Endometrial microvascular endothelial cells (primary cell): ENCODE results near the gene SHANK2. TPM values are rescaled to one million over a fixed set of nuclear protein-coding genes. Genes with fewer than 3 reads are reported as not detected.
"Not testable (repeated sequence)": the region's sequence is repeated elsewhere in the genome, so short reads cannot be mapped to it uniquely, and the experiment has no call there.

ENCODE experiments used
- in situ Hi-C: cut with HindIII; loops from 2 replicates; pipeline ENCODE4 v1.10.0; 2017; ENCODE audit warnings: low sequenced_read_pairs, low pct_unique_long_range_greater_than_20kb; ENCODE audit errors: inconsistent ontology term
- total RNA-seq: library from RNA; depleted of rRNA; stranded (reverse); fragments of >200 nt; gene quantifications from one replicate; pipeline ENCODE4 v1.2.3, GENCODE V29; 2015; ENCODE audit errors: inconsistent ontology term

SHANK2 gene
- total RNA-seq, 1 donor from 2014 or later, result not detected

DNA sequence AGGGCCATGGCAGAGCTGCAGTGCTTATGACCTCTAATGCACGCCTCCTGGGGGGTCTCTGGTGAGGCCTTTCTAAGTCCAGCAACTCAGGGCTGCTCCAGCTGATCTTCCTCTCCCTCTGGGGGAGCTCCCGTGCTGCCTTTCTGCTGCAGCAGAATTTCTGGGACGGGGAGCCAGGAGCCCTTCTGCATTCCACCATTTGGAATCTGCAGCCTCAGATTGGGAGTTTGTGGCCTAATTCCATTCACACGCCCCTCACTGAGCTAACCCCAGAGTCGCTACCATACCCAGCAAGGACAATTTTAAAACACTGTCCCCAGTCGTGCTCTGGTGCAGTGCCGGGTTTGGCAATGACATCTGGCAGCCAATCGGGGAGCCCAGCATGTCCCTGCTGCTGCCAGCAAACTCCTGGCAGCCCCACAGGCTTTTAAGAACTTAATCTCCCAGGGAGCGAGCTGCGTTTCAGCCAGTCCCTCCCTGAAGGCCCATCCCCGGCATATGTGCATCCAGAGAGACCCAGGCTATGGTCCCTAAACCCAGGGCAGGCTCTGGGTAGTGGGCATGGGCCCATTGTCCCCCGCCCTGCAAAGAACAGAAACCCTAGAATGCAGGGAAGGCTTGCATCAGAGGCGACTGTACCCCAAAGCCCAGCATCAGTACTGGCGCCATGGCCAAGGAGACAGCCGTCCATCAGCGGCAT lies 4.7 kb downstream of the SHANK2 start:
- in situ Hi-C loops, result no loop called here

- in situ Hi-C loops, result no loop called here
These were observed 5.8 kb downstream of the SHANK2 start for GRCh38 chr11:71246559-71246958.

GRCh38 chr11:71245601-71246391 lies 6.6 kb downstream of the SHANK2 start:
- in situ Hi-C loops, result no loop called here

DNA sequence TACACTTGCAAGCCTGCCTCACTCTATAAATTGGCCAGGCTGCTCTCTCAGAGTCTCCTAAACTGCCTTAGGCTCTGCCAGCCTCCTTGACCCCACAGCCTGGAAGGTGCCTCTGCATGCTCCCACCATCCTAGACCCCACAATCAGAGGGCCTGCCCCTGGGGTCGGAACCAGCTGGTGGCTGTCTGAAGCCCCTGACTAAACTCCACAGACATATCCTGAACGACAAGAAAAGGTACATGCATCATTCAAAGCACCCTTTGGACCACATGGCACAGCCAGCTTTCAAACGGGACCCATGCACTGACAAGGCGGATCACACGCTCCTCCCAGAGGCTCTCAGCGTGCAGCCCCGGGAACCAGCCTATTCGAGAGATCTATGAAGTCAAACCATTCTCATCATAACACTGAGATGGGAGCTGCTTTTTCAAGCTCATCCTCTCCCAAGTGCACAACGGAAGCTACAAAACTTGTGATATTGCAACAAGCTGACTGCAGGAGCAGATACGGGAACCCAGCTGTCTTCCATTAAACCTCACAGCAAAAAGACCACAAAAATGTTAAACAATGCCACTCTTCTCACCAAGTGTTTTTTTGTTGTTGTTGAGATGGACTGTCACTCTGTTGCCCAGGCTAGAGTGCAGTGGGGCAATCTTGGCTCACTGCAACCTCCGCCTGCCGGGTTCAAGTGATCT lies 8.1 kb downstream of the SHANK2 start:
- in situ Hi-C loops, result no loop called here

- in situ Hi-C loops, result no loop called here
These were observed 10.0 kb downstream of the SHANK2 start for GRCh38 chr11:71242391-71242790.

DNA sequence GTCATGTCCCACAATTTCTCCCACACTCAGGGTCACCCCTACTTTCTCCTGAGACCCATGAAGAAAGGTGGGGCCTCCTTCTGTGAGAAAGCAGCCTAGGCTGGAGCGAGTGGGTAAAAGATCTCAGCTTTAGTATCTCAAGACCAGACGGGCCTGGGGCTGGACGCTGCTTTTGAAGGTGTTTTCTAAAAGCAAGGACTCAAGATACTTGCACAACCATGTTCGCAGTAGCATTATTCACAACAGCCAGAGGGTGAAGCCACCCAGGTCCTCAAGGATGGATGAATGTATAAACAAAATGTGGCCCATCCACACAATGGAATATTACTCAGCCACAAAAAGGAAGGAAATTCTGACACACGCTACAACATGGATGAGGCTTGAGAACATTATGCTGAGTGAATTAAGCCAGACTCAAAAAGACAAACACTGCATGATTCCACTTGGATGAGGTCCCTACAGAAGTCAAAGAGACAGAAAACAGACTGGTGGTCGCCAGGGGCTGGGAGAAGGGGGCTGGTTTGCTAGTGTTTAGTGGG lies 10.6 kb downstream of the SHANK2 start:
- in situ Hi-C loops, result no loop called here

DNA sequence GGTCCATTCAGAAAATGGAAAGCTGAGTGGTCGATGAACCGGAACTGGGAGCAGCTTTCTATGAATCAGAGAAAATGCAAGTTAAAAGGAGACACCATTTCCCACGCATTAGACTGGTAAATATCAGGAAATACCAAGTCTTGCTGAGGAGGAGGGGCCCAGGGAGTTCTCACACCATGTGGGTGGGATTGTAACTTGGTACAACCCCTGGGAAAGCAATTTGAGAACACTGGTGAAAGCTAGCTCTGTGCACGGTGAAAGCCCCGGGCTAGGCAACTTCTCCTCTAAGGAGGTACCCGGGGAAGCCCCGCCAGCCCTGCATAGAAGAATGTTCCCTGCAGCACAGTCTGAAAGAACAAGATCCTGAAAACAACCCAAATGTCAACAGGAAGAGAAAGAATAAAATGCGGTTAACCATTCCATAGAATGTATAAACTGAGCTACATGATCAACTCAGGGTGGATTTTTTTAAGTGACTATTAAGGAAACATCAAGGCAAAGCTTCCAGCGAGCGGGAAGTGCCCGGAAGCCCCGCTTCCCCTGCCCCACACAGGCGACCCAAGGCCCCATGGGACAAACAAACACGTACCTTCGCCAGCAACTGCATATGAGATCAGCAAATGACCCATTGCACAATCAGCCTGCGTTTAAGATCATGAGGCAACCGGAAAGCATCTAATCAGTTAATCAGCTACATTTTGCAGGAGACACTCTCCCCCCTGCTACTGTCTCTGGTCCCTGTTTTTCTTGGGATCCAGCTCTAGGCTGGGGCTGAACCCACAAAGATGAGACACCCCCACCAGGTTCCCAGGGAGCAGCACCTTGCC lies 11.3 kb downstream of the SHANK2 start:
- in situ Hi-C loops, result no loop called here

- in situ Hi-C loops, result no loop called here
These were observed 12.2 kb downstream of the SHANK2 start for GRCh38 chr11:71240061-71240690.

GRCh38 chr11:71239581-71239980 lies 12.8 kb downstream of the SHANK2 start:
- in situ Hi-C loops, result no loop called here

DNA sequence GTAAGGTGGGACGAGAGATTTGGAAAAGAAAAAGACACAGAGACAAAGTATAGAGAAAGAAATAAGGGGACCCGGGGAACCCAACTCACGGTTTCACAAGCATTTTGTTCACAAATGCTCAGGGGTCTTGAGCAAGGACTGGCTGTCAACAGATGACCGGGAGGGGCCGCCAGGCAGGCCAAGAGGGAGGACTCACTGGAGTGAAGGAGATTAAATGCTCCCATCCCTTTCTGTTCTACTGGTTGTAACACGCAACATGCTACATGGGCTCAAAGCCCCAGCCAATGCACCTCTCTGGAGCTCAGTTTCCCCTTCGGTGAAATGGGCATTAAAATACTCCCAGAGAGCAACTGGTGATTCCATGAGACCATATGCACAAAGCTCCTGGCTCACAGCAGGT lies 13.4 kb downstream of the SHANK2 start:
- in situ Hi-C loops, result no loop called here

DNA sequence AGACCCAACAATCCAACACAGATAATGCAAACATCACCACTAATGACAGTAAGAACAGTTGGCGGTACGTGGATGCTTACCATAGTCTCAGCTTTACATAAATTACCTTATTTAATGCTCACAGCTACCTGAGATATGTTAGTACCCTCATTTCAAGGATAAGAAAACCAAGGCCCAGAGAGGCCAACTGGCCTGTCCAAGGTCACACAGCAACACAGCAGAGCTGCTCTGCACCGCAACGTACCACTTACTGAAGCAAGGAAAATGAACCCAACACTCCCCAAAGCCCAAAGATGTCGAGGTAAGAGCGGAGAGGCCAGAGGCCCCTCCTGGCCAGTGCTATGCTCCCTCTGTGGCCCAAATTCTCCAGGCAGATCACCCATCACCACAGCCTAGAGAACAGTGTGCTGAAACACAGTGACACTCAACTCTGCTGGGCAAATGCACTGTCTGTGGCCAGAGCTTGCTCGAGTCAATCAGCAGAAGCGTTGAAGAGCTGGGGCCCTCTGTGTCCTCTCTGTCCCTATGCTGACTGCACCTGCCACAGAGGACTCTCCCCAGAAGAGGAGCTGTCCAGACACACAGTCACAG lies 14.0 kb downstream of the SHANK2 start:
- in situ Hi-C loops, result no loop called here

DNA sequence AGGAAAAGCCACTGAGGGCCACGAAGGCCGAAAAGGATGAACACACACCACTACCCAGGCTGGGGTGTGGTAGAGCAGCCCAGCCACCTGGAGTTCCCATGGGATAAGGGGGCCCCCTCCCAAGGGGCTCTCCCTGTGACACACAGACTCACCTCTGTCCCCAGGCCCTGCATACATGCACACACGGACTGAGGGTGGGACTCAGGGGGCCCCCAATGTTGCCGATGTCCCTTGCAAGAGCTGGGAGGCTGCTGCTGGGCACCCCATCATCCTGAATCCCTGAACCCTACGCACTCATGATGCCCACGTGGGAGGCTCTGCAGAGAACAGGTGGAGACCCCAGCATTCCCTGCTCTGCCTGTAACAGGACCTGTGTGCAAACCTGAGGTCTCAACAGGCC lies 14.5 kb downstream of the SHANK2 start:
- in situ Hi-C loops, result no loop called here

GRCh38 chr11:71236836-71237475 lies 15.4 kb downstream of the SHANK2 start:
- in situ Hi-C loops, result no loop called here

DNA sequence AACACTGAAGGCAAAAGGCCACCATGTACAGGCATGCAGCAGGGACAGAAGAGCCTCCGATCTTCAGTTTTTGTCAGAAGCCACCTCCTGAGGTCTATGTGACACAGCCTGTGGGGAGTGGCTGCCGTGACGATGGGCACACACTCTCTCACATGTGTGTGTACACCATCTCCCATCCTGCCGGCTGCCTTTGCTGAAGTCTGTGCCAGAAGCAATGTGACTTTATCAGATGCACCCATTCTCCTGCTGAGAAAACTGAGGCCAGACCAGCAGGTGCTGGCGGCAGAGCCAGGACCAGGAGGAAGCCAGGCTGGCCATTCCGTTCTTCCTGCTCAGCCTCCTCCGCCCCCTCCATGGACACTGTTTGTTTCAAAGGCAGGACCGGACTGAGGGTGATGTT lies 16.7 kb downstream of the SHANK2 start:
- in situ Hi-C loops, result no loop called here

GRCh38 chr11:71233896-71234852 lies 18.2 kb downstream of the SHANK2 start:
- in situ Hi-C loops, result not testable (repeated sequence)

GRCh38 chr11:71232364-71232763 lies 20.0 kb downstream of the SHANK2 start:
- in situ Hi-C loops, result no loop called here

GRCh38 chr11:71228961-71229360 lies 23.4 kb downstream of the SHANK2 start:
- in situ Hi-C loops, result no loop called here
